H1 (cell line): ENCODE results near the gene TRHDE. TPM values are rescaled to one million over a fixed set of nuclear protein-coding genes. Genes with fewer than 3 reads are reported as not detected.

ENCODE experiments used
- CEBPB ChIP-seq: IDR thresholded peaks from 2 replicates; pipeline ENCODE4 v1.6.1; 2012; ENCODE audit warnings: low read depth, low read length
- EGR1 ChIP-seq: IDR thresholded peaks from 2 replicates; pipeline ENCODE4 v1.6.1; 2011; ENCODE audit warnings: low read depth, low read length, borderline replicate concordance
- FOSL1 ChIP-seq: IDR thresholded peaks from 2 replicates; pipeline ENCODE4 v1.6.1; 2011; ENCODE audit warnings: mild to moderate bottlenecking, low read depth, low read length, moderate library complexity; ENCODE audit not compliant: insufficient read depth
- PHF8 ChIP-seq: fragments of 200-600 bp; sonication (generic); conservative IDR thresholded peaks from 2 replicates; pipeline ENCODE4 v1.7.1; 2012; ENCODE audit warnings: low read depth, mild to moderate bottlenecking, inconsistent platforms, low read length, moderate library complexity
- POU5F1 ChIP-seq: IDR thresholded peaks from 2 replicates; pipeline ENCODE4 v1.6.1; 2011; ENCODE audit warnings: low read depth, mild to moderate bottlenecking, low read length, moderate library complexity
- polyA plus RNA-seq, 7 experiments: library from polyadenylated mRNA; depleted of rRNA in 3 of 7; stranded (reverse) in 5 of 7; unstranded in 2 of 7; fragments of >200 nt in 5 of 7; fragments of 200-250 nt in 2 of 7; gene quantifications; 1 replicate in 5 of 7; 2 replicates in 1 of 7; 4 replicates in 1 of 7; pipeline versions ENCODE4 v1.2.1 to v1.2.3, GENCODE V29; 2011 to 2013; ENCODE audit warnings: missing spikeins in 2 of 7, mixed read lengths in 2 of 7
- total RNA-seq: library from RNA; stranded (reverse); fragmentation: NEBNext Ultra II Directional; extraction: Animal tissue kit (Norgen Biotek cat#: 25700); gene quantifications from 2 replicates; pipeline ENCODE4 v1.2.1, GENCODE V29; 2021

Gene TRHDE
- total and polyA plus RNA-seq, 2 of the 8 experiments (the other 6 are each of a cell fraction or from before 2014, with no cell fraction given): 1.3 to 5.0 TPM

GRCh38 chr12:72390146-72390545 is 118.0 kb downstream of the TRHDE start (continued):
- TF ChIP-seq PHF8 (no peak), FOSL1 (no peak), POU5F1 (no peak), EGR1 (no peak), CEBPB (no peak)
